Daoy (cell line): ENCODE measurements around the gene BRINP3. TPM values are rescaled to one million over a fixed set of nuclear protein-coding genes. Genes with fewer than 3 reads are reported as not detected.

Experiments used
- DNase-seq: peaks from one replicate; pipeline ENCODE4 v3.0.0-alpha.2; 2015; ENCODE audit warnings: low read depth
- total RNA-seq: library from RNA; depleted of rRNA; stranded (reverse); fragments of >200 nt; shearing (Covaris generic); gene quantifications from 2 replicates; pipeline ENCODE4 v1.2.3, GENCODE V29; 2014

The BRINP3 gene
- total RNA-seq, 1 experiment from 2014 or later: not detected

DNA sequence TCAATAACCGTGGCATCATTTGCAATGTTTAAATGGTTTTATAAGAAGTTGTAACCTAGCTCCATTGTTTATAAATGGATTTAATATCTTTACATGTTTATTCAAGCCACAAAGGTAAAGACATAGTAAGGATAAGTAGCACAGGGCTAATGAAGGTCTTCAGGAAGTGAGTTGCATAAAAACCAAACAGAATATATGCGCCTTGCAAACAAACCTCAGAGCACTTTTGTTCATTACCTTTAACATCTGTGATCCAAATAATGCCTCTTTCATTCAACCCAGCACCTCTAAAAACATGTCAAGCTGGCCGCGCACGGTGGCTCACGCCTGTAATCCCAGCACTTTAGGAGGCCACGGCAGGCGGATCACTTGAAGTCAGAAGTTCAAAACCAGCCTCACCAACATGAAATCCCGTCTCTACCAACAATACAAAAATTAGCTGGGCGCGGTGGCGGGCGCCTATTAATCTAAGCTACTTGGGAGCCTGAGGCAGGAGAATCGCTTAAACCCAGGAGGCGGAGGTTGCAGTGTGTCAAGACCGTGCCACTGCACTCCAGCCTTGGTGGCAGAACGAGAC, 25.3 kb downstream of the BRINP3 start:
- no peak for DNase-seq

DNA sequence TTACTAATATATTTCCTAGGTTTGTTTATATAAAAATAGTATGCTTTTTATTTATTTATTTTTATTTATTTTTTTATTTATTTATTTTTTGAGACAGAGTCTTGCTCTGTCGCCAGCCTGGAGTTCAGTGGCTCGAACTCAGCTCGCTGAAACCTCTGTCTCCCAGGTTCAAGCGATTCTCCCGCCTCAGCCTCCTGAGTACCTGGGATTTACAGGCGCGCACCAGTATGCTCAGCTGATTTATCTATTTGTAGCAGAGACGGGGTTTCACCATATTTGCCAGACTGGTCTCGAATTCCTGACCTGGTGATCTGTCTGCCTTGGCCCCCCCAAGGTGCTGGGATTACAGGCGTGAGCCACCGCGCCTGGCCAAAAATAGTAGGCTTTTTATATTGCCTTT, 33.2 kb downstream of the BRINP3 start:
- DNase-seq: no peak

DNA sequence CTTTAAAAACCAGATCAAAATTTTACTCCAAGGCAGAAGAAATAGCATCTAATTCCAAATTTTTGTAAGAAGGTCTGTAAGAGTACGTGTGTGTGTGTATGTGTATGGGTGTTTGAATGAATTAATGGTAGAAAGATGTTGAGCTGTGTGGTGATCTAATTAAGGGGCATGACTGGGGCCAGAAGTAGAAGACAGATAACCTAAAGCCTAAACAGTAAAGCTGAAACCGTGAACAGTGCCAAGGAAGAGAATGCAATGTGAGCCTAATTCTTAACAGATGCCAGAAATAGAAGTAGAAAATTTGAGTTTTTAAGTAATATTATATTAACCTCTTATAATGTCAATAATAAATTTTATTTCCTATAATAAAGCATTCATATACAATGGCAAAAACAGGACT, 38.2 kb downstream of the BRINP3 start:
- DNase-seq: no peak

DNA sequence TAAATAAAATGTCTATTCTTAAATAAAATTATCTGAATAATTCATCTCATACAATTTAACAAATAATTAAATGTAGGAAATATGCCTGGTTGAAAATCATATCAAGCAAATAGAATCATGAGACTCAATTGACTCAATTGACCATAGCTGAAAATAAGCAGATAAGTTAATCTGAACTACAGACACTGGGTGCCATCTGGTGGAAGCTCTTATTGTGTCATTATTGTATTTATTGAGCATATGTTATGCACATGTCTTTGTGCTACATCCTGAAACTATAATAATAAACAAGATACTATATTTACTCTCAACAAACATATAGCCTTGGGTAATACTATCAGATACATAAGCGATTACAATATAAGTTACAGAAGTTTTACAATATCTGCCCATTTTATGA, 41.0 kb downstream of the BRINP3 start:
- peak; percentile 4 for DNase-seq

DNA sequence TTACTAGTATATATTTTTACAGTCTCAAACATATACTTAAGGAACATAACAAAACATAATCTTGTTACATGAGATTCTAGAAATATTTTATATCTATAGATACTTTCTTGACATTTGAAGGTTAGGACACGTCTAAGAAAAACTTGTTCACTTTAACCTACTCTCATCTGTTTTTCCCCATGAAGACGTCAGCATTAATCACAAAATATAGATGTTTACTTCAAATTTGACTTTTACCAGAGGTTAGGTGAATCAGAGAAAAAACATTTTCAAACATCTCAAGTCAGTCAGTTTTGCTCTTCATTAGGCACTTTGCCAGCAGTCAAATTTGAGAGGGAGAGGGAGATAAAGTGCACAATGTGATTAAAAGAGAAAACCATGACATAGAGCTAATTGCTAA, 47.7 kb downstream of the BRINP3 start:
- DNase-seq: no peak

DNA sequence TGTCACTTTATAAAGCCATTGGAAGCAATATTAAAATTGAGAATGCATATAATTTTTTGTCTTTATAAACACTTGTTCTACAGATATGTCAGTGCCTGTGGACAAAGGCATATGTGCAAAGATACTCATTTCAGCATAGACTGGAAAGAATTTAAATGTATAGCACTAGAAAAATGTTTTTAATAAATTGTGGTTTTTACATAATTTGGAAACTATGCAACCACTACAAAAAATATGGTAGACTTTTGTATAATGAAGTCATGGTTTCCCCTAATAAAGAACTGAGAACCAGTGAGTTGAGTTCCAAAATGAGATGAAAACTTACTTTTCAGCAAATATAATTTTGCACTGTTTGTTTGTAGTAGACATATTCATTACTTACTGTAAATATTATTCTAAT, 48.5 kb downstream of the BRINP3 start:
- no peak for DNase-seq

DNA sequence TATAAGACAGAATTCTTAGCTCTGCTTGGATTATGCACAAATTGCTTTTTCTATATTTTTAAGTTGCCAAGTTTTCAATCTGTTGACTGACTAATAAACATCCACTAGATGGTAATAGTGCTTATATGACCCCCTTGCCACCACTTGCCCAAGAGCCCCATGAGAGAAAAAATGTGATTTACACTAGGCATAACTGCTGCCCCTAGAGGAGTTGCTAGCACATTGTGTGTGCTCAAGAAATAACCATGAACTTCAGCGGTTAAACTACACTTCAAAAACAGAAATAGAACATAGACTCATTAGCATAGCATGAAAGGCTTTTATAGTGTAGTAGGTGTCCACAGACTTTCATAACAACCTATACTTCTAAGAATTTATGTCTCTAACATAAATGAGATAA, 61.4 kb downstream of the BRINP3 start:
- DNase-seq: no peak

DNA sequence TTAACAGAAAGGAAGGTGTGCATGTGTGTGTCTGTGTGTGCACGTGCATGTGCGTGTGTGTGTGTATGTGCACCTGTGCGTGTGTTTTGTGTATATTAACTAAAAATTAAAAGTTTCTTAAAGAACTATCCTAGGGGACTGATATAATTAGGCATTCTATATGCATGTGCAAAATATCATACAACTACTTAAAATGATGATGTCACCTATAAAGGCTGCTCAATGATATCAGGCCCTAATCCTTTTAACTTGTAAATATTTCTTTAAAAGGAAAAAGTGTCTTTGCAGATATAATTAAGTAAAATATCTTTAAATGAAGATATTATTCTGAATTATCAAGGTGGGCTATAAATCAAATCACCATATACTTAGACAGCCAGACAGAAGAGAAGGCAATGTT, 64.5 kb downstream of the BRINP3 start:
- DNase-seq: no peak

DNA sequence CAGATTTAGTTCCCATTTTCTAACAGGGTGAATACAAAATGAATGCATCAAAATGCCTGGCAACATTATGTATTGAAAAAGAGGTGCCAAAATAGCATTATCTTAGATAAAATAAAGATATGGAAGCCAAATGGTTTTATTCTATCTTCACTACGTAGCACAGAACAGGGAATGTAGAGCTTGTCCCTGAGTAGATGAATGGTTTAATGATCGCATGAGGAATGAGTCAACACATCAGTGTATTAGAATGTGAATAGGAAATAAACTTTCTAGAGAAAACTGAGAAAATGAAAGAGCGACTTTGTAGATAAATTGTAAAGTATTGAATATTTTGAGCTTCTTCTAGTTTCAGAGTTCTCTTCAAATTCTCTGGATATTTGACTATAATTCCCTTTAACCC, 74.3 kb downstream of the BRINP3 start:
- no peak for DNase-seq

DNA sequence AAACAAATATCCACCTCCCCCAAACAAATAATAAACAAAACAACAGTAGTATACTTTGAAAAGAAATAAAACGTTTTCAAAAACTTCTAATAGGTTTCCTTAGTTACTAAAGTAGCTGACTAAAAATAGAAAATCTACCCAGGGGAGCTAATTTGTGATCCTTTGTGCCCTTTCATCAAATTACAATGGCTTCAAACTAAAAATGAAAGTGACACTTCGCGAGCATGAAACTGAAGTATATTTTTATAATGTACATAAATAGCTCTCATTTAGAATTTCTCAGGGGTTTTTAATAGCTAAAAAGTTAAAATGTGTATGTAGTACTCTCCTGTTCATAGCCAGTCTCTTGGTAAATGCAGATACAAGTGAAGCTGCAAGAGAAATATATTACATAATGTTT, 78.4 kb downstream of the BRINP3 start:
- no peak for DNase-seq

DNA sequence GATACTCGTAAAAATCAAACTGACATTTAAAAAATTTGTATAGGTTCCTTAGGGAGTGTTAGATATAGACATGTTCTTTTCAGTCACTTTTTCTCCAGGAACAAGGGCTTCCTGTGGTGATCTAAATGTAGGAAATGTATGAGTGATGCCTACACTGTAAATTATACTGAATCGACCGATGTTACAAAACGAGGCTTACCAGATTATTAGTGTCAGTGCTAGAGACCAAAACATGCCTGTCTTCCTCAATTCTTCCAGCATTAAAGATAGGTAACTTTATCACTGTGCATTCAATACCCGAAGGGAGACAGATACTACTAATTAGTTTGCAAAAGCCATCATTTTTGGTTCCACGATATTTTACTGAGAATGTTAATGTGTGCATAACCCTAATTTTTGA, 86.1 kb downstream of the BRINP3 start:
- no peak for DNase-seq

DNA sequence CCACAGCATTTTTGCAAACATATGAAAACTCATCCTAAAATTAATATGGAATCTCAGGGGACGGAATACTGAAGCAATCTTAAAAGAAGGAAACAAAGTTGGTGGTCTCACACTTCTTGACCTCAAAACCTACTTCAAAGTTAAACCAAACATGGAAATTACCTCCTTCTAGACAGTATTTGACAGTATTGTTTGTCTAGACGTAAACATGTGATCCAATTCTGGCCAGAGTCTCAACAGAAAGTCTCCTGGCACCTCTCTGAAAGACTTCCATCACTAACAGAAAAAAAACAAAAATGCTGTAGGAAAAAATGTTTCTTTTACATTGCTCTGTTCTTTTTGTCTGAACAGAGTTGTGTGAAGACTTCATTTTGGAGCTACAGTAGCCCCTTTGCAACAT, 99.7 kb downstream of the BRINP3 start:
- DNase-seq: no peak

DNA sequence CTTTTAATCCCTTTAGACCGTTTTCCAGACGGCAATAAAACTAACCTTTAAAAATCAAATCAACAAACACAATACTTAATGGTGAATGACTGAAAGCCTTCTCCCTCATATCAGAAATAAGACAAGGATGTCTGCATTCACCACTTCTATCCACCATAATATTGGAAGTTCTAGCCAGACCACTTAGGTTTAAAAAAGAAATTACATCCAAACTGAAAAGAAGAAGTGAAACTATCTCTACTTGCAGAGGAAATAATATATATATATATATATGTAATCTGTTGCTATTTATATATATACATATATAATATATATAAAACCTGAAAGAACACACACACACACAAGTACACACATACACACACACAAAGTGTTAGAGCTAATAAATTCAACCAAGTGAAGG, 100.4 kb downstream of the BRINP3 start:
- DNase-seq: no peak

DNA sequence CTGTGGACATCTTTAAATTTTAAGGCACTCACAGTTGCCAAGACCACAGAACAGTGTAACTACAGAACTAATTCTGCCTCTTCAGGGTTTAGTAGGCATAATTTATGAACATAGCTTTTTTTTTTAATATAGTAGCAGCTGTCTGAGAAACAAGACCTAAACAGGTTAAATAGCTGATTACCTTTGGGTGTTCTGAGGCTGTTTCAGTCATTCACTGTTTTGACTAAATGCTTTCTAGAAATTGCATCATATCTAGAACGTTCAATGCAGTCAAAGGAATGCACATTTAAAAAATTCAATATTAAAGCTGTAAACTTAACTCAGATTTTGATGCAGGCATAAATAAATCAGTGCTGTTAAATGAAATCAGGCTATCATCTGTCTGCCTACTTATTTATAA, 101.6 kb downstream of the BRINP3 start:
- DNase-seq: no peak

DNA sequence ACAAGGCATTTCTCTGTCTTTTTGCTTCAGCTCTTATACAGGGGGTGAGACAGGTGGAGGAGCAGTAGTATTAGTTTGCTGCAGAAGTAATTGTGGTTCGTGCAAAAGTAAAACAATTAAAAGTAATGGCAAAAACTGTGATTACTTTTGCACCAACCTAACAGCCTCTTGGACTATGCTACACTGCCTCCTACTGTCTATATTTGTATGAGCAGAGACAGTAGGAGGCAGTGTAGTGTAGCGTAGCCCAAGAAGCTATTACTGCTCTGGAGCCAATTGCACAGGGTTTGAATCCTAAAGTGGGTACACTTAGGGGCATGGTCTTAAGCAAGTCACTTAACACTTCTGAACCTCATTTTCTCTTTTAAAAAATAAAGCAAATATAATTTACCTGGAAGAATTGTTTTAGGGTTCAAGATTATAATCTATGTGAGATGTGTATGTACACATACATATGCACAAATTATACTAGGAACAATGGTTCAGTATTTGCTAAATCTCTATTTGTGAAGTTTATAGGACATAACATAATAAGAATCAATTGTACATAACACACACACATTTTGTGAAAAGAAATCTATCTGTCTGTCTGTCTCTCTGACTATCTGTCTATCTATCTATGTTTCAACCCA, 103.8 kb downstream of the BRINP3 start:
- DNase-seq: peak; percentile 5

DNA sequence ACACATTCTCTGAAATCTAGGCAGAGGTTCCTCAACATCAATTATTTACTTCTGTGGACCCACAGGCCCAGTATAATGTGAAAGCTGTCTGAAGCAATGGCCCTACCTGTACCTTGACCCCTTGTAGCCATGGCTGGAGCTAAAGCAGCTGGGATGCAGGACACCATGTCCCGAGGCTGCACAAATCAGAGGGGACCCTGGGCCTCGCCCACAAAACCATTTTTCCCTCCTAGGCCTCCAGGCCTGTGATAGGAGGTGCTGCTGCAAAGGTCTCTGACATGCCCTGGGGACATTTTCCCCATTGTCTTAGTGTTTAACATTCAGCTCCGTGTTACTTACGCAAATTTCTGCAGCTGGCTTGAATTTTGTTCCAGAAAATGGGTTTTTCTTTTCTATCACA, 110.5 kb downstream of the BRINP3 start:
- DNase-seq: no peak

DNA sequence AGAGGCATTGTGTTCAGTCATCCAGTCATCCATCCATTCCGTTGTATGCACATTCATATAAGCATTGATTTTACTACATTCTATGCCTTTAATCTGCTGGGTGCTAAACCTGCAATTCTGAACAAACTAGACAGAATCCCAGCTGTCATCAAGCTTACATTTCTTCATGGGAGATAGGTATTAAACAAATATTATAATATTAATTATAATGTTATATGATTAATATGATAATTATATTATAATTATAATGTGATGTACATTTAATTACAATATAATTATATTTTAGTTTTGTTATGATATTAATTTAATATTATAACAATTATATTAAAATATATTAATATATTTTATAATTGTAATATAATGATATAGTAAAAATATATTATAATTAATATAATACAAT, 112.4 kb downstream of the BRINP3 start:
- DNase-seq: no peak

DNA sequence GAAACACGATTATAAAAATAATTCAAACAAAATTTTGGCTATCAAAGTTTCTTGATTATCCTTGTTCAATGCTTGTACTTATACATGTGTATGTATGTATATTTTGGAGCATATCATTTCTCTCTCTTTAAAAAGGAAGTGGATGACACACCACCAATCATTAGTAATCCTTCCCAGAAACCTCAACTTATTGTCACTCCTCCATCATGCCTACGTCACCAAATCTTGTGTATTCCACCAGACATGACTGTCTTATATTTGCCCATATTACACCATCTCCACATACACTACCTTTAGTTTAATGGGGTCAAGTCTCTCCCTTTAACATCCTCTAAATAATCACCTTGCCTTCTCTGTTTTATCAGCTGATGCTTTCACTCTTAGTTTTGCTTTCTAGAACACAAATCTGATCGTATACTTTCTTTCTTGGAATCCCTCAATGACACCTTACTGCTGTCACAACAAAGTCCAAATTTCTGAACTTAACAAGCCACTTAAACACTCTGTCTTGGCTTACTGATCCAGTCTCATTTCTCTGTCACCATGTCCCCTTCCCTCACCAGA, 124.0 kb downstream of the BRINP3 start:
- DNase-seq: peak; percentile 16

DNA sequence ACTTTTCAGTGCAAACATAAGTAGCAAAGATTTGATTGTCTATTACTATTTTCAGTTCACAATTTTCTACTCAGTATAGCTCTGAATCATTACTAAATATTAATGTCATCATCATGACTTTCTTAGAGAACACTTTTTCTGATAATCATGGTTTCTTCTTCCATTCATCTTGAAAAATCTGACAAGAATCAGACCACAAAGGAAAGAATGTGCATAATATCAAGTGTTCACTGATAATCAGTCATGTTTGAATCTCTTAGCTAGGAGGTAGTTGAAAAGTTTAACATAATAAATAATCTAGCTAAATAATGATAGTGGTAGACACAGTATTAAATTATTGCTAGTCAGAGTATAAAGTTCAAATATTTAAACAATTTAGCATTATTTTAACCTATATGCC, 133.2 kb downstream of the BRINP3 start:
- DNase-seq: no peak

DNA sequence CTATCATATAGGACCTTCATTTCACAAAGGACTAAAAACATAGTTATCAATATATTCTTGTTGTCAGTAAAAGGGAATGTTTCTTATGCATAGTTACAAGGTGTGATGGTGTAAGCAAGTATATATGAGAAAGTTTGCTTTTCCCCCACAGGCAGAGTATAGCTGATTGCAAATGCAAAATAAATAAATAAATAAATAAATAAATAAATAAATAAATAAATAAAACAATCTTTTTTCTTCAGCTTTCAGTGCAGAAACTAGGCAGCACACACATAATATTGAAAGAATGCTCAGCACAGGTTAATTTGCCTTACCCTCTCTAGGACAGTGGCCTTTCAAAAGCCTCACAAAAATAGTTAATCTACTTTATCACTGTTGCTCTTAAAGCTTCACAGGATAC, 138.8 kb downstream of the BRINP3 start:
- DNase-seq: no peak

DNA sequence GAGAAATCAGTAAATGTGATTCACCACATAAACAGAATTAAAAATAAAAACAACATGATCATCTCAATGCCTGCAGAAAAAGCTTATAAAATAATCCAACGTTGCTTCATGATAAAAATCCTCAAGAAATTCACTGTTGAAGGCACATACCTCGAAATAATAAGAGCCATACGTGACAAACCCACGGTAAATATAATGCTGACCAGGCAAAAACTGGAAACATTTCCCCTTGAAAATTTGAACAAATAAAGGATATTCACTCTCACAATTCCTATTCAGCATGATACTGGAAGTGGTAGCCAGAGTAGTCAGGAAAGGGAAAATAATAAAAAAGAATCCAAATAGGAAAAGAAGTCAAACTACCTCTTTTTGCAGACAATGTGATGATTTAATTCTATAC, 148.8 kb downstream of the BRINP3 start:
- no peak for DNase-seq

DNA sequence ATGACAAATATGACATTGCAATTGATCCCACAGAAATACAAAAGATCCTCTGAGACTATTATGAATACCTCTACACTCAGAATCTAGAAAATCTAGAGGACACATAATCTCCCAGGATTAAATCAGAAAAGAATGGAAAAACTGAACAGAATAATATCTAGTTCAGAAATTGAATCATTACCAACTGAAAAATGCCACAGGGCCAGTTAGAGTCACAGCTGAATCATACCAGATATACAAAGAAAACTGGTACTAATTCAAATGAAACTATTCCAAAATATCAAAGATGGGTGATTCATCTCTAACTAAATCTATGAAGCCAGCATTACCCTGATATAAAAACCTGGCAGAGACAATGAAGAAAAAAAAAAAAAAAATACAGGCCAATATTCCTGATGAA, 149.3 kb downstream of the BRINP3 start:
- no peak for DNase-seq

DNA sequence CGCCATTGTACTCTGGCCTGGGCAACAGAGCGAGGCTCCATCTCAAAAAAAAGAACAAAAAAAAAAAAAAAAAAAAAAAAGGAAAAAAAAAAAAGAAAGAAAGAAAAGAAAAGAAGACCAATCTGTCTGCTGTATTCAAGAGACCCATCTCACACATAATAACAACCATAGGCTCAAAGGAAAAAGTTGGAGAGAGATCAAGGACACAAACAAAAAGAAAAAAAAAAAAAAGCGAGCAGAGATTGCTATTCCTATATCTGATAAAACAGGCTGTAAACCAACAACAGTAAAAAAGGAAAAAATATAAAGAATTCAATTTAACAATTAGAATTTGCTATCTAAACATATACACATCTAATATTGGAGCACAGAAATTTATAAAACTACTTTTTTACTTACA, 150.4 kb downstream of the BRINP3 start:
- no peak for DNase-seq

DNA sequence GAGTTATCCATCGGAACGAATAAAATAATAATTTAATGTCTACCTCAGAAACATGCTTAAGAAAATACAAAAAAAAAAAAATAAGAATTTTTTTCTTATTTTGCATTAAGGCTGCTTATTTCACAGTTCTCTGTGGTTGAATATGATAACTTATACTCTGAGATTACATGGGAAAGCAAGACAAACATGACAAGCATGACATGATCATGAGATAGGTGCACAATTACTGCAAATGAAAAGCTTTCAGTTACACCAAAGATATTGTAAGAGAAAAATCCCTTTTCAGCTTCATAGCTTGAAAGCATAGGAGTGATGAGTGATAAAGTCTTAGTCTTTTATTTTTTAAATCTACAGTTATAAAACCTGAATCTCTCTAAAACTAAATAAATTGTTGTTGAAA, 154.1 kb downstream of the BRINP3 start:
- no peak for DNase-seq
